Vagina (tissue), 2 donors: Measurements from ENCODE around the gene S100A10.

ENCODE experiments used
- CTCF ChIP-seq, 3 experiments: fragments of 450-650 bp in 2 of 3; fragments of 200-600 bp in 1 of 3; sonication (generic) in 1 of 3; IDR thresholded peaks; one replicate each; pipeline ENCODE4 v1.5.1; 2017 to 2019; ENCODE audit warnings: antibody characterized with exemption in 3 of 3, mild to moderate bottlenecking in 2 of 3, moderate library complexity in 2 of 3
- POLR2A ChIP-seq, 2 donors: fragments of 450-650 bp; IDR thresholded peaks; one replicate each; pipeline ENCODE4 v1.6.1; 2017; ENCODE audit warnings: antibody characterized with exemption in 2 of 2, mild to moderate bottlenecking in 2 of 2, moderate library complexity in 2 of 2
- POLR2AphosphoS5 ChIP-seq, 2 donors: sonication (generic); formaldehyde crosslinking; IDR thresholded peaks; one replicate each; pipeline ENCODE4 v1.9.0; 2017; ENCODE audit warnings: antibody characterized with exemption in 2 of 2, mild to moderate bottlenecking in 2 of 2, low read depth in 1 of 2; ENCODE audit not compliant: insufficient read depth in 1 of 2

- TF ChIP-seq CTCF (IDR thresholded peaks at IDR 0.05), result no peak
- no peak for TF ChIP-seq POLR2AphosphoS5 (IDR thresholded peaks at IDR 0.05; ENCODE audit: insufficient read depth in 1 of 2, low read depth in 1 of 2)
- no peak for TF ChIP-seq POLR2A (IDR thresholded peaks at IDR 0.05)
Observed at GRCh38 chr1:151968791-151969399, 24.8 kb downstream of the S100A10 start.
